ENCODE results near the gene LPO.

LPO gene

GRCh38 chr17:58273453-58274104 lies 35.2 kb downstream of the LPO start:
- H3K4me3 ChIP-seq (ENCODE audit: control insufficient read depth, low read depth, low read length): no peak overlapping the region
- TF ChIP-seq CTCF (IDR thresholded peaks at IDR 0.05; ENCODE audit: control insufficient read depth, insufficient read depth, low read depth, low read length, missing control alignments): no peak
- no peak for DNase-seq (ENCODE audit: low read depth)

GRCh38 chr17:58275417-58275816 lies 37.0 kb downstream of the LPO start:
- no peak for DNase-seq (ENCODE audit: low read depth)
- TF ChIP-seq CTCF (IDR thresholded peaks at IDR 0.05; ENCODE audit: control insufficient read depth, insufficient read depth, low read depth, low read length, missing control alignments): no peak
- no peak overlapping the region for H3K4me3 ChIP-seq (ENCODE audit: control insufficient read depth, low read depth, low read length)

- TF ChIP-seq CTCF (IDR thresholded peaks at IDR 0.05; ENCODE audit: control insufficient read depth, insufficient read depth, low read depth, low read length, missing control alignments): no peak
- DNase-seq (ENCODE audit: low read depth): no peak
- H3K4me3 ChIP-seq (ENCODE audit: control insufficient read depth, low read depth, low read length): no peak overlapping the region
Observed at GRCh38 chr17:58276423-58276822, 38.0 kb downstream of the LPO start.

GRCh38 chr17:58277107-58277801 lies 38.9 kb downstream of the LPO start:
- DNase-seq (ENCODE audit: low read depth): no peak
- no peak overlapping the region for H3K4me3 ChIP-seq (ENCODE audit: control insufficient read depth, low read depth, low read length)
- TF ChIP-seq CTCF (IDR thresholded peaks at IDR 0.05; ENCODE audit: control insufficient read depth, insufficient read depth, low read depth, low read length, missing control alignments): peak; percentile 29

GRCh38 chr17:58277802-58278595 lies 39.6 kb downstream of the LPO start:
- H3K4me3 ChIP-seq (ENCODE audit: control insufficient read depth, low read depth, low read length): no peak overlapping the region
- no peak for DNase-seq (ENCODE audit: low read depth)
- no peak for TF ChIP-seq CTCF (IDR thresholded peaks at IDR 0.05; ENCODE audit: control insufficient read depth, insufficient read depth, low read depth, low read length, missing control alignments)

GRCh38 chr17:58278661-58279015 lies 40.3 kb downstream of the LPO start:
- no peak overlapping the region for H3K4me3 ChIP-seq (ENCODE audit: control insufficient read depth, low read depth, low read length)

More at GRCh38 chr17:58278661-58279015, 40.3 kb downstream of the LPO start:
- no peak for TF ChIP-seq CTCF (IDR thresholded peaks at IDR 0.05; ENCODE audit: control insufficient read depth, insufficient read depth, low read depth, low read length, missing control alignments)
- no peak for DNase-seq (ENCODE audit: low read depth)

Measured in AG09309 (cell line).